ENCODE results near the gene GJC1.
"Not testable (repeated sequence)": the region's sequence is repeated elsewhere in the genome, so short reads cannot be mapped to it uniquely, and the experiment has no call there.

GJC1 gene

DNA sequence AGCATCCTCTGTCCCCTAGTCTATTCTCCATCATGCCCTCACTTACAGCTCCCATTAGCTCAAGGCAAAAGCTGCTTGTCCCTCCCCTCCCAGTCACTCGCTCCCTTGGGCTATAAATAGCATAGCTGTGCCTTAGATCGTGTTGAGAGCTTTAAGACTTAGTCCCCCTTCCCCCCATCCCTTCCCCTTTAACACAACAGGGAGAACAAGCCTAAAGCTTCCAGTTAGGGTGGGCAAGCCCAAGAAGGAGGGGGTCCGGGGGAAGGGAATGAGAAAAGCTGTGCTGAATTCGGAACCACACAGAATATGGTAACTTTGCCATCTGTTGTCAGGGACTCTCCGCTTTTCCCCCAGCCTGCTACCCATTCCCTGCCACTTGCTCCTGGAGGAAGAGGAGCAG, 12.7 kb upstream of the GJC1 start:
- DNase-seq = no peak

DNA sequence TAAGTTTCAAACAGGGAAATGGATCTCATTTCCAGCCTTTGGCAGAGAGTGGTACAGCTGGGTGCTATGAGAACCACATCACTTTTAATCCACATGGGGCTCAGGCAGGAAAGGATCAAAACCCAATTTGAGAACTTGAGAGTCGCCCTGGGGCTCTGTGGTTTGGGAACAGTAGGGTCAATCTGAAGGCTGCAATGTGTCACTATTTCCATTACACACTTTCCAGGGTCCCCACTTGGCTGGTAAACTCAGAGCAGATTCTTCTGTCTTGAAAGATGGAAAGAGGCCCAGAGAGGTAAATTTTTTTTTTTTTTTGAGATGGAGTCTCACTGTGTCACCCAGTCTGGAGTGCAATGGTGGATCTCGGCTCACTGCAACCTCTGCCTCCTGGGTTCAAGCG, 10.8 kb upstream of the GJC1 start:
- no peak for DNase-seq

DNA sequence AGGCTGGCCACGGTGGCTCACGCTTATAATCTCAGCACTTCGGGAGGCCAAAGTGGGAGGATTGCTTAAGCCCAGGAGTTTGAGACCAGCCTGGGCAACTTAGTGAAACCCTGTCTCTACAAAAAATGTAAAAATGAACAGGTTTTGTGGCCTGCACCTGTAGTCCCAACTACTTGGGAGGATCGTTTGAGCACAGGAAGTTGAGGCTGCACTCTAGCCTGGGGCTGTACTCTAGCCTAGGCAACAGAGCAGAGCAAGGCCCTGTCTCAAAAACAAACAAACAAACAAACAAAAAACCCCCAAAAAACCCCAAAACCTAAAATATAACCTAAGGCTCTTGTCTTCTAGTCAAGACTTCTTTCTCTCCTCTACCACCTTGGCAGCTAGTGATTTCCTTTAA, 10.2 kb upstream of the GJC1 start:
- no peak for DNase-seq

DNA sequence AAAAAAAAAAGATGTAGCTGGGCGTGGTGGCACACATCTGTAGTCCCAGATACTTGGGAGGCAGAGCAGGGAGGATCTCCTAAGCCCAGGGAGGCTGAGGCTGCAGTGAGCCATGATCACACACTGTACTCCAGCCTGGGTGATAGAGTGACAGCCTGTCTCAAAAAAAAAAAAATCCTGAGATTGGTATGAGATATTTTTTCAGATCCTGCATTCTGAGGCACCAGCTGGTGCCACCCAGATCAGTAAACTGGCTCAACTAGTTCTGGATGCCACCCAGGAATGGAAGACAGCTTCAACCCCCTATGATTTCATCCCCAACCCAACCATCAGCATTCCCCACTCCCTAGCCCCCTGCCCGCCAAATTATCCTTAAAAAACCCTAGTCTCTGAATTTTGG, 7.1 kb upstream of the GJC1 start:
- DNase-seq = no peak

DNA sequence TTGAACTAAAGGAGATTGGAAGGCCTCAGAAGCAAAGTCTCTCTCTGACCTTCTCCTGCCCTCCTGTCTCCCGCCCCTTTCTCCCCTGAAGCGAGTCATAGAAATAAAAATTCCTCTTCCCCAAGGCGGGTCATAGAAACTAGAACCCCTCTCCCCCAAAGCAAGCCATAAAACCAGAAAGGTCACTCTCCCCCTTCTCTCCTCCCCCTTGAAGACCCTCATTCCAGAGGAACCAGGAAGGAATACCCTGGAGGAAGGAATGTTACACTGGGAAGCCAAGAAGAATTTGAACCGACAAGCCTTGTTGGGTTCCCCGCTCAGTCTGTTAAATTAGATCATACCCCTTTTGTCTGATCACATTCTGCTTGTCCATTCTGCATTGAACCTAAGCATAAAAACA, 2.7 kb upstream of the GJC1 start:
- DNase-seq = no peak

DNA sequence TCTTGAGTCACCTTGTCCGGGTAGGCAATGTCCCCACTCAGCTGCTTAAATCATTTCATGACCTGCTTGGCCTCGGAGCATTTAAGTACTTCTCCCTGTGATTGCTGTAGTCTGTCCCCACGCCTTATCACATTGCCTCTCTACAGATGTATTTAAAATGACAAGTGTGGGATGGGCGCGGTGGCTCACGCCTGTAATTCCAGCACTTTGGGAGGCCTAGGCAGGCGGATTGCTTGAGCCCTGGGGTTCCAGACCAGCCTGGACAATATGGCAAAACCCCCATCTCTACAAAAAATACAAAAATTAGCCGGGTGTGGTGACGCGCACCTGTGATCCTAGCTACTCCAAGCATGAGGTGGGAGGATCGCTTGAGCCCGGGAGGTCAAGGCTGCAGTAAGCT, 1.3 kb upstream of the GJC1 start:
- DNase-seq = no peak

DNA sequence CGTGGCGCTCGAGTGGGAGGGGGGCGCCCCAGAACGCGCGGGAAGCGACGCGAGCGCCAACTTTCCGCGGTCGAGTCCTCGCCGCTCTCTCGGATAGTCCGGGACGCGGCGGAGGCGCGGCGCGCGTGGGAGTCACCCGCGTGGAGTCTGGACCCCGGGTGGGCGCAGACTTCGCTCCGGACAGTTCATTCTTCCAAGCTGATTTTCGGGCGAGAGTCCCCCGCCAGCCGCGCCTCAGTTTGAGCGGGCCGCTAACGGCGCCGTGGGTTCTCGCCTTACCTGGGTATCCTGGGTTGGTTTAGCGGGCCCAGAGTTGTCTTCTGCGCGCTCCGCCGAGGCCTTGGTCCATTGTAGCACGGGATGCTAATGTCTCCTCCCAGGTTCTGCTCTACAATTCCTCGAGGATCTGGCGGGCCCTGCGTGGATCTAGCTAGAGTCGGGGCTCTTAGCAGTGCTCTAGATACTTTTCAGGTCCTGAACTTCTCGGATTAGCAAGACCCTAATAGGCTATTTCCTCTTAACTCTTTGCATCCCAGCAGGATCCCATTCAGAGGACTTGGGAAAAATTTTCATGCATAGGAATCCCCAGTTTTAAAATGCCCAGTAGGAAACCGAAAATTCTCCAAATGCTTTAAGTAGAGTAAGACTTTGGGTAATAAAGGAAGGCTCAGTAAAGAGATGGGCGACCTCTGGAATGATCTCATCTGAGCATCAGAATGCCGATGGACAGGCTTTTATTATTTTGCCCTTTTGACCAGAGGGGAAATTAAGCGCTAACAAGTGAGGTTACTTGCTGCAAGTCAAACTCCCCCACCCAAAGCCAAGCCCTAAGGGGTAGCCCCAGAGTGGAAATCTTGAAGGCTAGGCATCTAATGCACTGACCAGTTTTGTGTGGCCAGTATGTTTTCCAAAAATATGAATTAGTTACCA, 537 bp upstream of the GJC1 start:
- DNase-seq = no peak

DNA sequence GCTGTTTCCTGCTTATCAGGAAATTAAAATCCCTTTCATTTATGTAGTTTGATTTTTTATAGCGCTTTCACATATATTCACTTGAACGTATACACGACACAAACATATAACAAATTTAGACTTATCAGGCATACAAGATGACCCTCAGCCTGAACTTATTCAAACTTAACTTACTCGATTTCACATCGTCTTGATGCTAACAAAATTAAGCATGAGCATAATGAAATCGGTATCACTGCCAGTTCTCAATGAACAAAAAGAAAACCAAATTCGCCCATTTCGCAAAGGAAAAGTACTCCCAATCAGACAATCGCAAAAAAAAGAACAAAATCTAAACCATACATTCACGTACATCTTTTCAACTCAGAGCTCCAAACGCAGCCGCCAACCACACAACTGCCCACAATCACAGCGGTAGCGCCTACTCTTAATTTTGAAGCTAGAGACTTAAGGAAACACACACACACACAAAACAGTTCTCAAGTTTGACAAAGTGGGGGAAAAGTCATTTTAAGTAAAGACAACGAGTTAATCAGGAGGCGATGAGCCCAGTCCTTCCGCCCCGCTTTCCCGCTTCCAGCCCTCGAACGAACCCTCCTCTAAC, 1.1 kb downstream of the GJC1 start:
- no peak for DNase-seq

DNA sequence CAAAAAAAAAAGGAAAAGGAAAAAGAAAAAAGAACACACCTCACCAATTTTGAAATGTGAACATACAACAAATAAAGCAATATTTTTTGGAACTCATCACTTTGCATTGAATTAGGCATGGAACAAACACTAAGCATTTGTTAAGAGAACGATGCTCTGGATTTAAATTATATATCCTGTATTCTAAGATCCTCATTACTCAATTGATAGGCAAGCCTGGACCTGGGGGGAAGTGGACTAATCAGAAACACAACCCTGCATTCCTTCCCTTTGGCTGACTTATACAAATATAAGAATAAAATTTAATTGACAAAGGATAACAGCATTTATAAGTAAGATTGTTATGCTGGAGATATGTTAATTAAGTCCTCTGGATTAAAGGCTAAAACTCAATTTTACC, 2.2 kb downstream of the GJC1 start:
- no peak for DNase-seq

DNA sequence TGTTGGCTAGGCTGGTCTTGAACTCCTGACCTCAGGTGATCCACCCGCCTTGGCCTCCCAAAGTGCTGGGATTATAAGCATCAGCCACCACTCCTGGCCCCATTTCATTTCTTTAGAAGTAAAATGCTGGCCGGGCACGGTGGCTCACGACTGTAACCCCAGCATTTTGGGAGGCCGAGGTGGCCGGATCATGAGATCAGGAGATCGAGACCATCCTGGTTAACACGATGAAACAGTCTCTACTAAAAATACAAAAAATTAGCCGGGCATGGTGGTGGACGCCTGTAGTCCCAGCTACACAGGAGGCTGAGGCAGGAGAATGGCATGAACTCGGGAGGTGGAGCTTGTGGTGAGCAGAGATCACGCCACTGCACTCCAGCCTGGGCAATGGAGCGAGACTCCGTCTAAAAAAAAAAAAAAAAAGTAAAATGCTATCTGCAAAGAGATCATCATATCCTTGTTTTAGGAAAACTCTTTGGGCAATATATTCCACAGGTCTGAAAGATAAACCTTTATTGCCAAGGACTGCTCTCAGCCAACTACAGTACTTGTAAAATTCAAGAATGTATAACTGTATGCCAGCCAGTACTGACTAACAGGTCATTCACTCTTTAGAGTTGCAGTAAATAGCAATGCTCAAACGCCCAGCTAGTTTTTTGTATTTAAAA, 3.8 kb downstream of the GJC1 start:
- DNase-seq = no peak

DNA sequence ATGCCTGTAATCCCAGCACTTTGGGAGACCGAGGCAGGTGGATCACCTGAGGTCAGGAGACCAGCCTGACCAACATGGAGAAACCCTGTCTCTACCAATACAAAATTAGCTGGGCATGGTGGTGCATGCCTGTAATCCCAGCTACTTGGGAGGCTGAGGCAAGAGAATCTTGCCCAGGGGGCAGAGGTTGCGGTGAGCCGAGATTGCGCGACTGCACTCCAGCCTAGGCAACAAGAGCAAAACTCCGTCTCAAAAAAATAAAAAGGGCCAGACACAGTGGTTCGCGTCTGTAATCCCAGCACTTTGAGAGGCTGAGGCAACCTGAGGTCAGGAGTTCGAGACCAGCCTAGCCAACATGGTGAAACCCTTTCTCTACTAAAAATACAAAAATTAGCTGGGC, 4.9 kb downstream of the GJC1 start:
- not testable (repeated sequence) for DNase-seq

DNA sequence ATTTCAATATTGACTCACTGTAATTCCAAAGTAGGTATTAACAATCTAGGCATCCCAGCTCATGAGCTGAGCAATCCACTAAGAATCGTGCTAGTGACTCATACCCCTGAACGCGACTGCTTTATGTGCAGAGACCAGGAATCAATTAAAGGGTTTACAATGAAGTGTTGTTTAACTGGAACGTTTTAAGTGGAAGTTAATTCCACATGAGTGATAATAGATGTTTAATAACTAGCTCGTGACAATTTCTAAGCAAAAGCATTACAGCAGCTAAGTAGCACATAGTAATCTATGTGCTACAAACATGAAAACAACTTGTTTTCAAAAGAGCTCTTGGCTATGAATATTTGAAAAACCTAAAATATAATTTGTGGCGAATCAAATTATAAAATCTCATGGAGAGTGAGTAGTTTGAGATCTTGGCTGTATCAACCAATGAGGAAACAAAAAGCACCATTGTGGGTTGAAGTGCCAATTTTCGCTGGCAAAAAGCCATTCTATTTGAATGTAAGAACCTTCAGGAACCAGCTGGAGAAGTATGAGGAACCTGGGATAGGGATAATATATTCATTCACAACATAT, 9.4 kb downstream of the GJC1 start:
- DNase-seq = peak; percentile 92

DNA sequence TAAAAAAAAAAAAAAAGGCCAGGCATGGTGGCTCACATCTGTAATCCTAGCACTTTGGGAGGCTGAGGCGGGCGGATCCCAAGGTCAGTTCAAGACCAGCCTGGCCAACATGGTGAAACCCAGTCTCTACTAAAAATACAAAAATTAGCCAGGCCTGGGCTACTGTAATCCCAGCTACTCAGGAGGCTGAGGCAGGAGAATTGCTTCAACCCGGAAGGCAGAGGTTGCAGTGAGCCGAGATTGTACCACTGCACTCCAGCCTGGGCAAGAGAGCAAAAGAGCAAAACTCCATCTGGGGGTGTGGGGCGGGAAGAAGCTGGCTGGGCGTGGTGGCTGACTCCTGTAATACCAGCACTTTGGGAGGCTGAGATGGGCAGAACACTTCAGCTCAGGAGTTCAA, 11.6 kb downstream of the GJC1 start:
- not testable (repeated sequence) for DNase-seq

DNA sequence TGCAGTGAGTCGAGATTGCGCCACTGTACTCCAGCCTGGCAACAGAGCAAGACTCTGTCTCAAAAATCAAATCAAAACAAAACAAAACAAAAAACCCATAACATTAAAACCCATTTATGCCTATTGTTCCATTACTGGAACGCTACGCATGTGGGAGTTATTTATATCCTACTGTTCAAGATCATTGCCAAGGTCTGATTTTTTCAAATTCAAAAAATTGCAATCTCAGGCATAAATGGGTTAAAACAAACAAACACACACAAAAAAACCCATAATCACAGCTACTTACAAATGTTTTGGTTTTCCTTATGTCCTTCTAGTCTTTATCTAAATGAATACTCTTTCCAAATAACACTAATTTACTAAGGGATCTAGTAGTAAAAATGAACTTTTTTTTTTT, 17.8 kb downstream of the GJC1 start:
- no peak for DNase-seq

DNA sequence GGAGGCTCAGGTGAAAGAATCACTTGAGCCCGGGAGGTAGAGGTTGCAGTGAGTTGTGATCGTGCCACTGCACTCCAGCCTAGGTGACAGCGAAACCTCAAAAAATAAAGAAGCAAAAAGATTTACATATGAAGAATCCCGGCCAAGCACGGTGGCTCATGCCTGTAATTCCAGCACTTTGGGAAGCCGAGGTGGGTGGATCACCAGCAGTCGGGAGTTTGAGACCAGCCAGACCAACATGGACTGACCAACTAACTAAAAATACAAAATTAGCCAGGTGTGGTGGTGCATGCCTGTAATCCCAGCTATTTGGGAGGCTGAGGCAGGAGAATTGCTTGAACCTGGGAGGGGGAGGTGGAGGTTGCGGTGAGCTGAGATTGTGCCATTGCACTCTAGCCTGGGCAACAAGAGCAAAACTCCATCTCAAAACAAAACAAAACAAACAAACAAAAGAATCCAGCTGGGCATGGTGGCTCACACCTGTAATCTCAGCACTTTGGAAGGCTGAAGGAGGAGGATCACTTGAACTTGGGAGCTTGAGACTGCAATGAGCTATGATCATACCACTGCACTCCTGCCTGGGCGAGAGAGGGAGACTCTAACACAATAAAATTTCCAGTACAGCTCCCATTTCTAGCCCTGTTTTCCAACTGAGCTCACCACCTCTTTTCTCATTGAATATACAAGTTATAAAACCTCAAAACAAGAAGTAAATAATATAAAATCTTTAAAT, 21.3 kb downstream of the GJC1 start:
- not testable (repeated sequence) for DNase-seq

DNA sequence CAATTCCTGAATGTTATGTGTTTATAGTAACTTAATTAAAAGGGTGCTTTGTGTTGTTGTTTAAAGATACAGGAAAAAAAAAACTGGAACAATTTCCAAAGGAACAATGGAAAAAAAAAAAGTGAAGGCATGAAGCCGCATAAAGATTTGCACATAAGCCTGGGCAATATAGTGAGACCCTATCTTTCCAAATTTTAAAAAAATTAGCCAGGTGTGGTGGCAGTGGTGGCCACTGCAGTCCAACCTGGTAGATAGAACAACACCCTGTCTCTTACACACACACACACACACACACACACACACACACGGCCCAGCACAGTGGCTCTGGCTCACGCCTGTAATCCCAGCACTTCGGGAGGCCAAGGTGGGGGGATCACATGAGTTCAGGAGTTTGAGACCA, 21.9 kb downstream of the GJC1 start:
- DNase-seq = no peak

DNA sequence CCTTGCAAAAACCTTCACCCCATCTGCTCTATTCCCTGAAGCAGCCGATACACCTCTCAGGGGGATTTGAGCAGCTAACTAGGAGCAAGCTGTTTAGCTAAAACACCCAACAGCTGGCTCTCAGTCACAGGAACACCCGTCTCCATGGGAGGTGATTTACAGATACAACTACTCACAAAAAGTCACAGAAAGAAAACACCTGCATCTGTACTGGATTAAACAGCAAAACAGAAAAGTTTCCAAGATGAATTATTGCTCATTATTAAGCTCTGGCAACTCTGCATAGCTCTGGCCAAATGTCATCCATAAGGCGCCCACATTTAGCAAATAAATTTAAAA, 22.3 kb downstream of the GJC1 start:
- no peak for DNase-seq

DNA sequence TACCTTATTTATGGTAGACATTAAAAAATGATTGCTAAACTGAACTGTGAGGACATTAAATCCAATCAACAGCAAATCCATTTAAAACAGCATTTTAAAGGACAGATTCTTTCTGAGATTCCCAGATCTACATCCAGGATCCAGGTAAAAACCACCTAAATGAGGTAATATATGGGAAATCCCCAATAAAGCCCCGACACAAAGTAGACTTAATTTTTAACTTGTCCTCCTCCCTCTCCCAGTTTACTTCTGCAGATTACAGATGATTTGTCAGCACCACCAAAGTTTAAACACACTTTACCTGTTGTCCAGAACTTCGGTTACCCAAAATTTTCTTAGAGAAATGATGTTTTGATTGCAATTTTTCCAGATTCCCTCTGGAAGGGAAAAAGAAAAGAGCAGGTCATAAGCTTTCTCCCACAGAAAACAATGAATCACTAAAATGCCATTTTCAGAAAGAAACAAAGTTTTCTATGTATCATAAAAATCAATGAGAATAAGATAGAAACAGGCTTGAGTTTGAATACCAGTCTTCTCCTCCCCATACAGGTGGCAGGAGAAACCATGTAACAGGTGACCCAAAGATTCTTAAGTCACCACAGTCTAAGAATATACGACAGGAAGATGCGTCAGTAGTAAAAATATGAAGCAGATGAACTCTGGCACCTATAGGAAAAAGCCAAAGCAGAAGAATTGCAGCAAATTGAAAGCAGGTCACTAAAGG, 22.8 kb downstream of the GJC1 start:
- DNase-seq = no peak

DNA sequence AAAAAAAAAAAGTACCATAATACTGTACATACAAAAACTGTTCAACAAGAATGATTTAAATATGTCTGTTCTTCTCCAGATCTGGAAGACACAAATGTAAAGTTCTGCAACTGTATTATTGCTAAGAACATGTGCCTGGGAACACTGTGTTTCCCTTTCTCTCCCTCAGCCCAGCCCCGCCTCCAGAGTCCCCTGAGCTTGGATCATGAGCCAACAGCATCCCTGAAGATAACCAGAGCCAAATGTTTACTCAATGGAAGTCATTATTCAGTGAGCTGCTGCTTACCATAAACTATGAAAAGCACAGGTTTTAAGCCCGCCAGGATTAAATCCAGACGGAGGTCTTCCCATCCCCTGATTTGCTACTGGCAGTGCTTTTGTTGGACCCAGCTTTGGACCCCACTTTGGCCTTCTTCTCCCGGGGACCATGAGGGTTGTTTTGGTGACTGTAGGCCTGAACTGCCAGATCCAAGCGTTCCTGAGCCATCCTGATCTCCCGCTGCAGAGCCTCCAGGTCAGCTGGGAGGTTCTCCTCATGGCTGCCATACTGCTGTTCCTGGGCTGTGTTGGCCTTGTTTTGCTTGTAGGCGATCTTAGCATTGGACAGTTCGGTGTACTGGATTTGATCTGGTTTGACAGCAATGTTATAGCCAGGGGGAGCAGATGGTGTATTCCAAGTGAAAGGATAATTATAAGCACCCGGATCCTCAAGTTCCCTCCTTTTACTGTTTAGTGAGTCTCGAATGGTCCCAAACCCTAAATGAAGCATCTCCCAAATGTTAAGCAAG, 25.6 kb downstream of the GJC1 start:
- no peak for DNase-seq

DNA sequence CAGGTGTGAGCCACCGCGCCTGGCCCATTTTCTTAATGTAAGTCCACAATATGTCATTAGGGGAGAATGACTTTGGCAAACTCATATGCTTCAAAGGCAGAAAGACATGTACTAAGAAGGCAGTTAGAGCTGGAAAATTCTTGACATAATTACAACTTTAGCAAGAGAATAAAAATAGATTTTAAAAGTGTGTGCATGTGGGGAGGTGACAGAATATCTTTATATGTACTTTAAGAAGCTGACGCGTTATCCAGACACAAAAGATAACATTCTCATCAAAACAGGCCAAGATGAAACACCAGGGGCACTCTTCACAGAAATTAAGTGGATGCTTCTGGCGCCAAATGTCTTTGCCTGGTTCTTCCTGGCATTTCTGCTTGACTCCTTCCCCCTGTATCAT, 28.2 kb downstream of the GJC1 start:
- DNase-seq = no peak

DNA sequence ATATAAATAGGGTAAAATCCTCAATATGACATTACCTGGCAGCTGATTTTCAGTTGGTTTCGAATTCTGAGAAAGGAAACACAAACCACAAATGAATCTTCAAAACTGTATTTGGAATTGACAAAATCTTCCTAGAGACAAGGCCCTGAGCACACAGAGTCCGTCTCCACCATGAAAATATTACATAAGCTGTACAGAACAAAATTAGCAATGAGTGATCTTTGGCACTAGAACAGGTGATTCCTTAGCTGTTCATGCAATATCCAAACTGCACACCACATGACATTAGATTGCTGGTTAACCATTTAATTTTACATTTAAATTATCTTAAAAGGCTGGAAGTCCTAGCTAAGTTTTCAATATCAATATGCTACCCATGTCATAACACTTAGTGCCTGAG, 31.7 kb downstream of the GJC1 start:
- no peak for DNase-seq

DNA sequence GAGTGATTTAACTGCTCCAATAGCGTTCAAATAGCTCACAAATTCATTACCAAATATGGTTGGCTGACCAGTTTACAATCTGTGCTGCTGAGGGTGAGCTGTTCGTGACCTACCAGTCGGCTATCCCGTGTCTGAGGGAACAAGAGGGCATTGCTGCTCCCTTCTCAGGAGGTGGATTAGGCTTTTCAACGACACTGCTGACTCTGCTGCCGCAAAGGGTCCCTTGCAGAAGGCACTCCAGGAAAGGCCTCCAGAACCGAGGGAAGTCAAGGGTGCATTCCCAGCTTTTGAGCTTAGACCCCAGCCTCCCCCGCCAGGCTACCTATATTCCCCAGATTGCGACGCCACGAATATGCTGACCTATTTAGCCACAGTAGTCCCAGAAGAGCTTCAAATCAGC, 32.3 kb downstream of the GJC1 start:
- DNase-seq = no peak

All from COR-L47 (cell line).